Peyer's patch (tissue), 4 donors: Measurements from ENCODE around the gene MAP2K5. TPM values are rescaled to one million over a fixed set of nuclear protein-coding genes. Genes with fewer than 3 reads are reported as not detected.

ENCODE experiments used
- DNase-seq, 3 donors: peaks; one replicate each; pipeline ENCODE4 v3.0.0-alpha.2; 2017 to 2019
- H3K27ac ChIP-seq, 4 donors: fragments of 200-600 bp; sonication (generic); one replicate each; pipeline ENCODE4 v1.5.1; 2016 to 2019
- H3K27me3 ChIP-seq, 2 donors: fragments of 200-600 bp; sonication (generic); one replicate each; pipeline ENCODE4 v1.5.1; 2019
- H3K36me3 ChIP-seq, 3 donors: fragments of 200-600 bp; sonication (generic); one replicate each; pipeline ENCODE4 v1.5.1; 2016 to 2019
- H3K4me1 ChIP-seq, 4 donors: fragments of 200-600 bp; sonication (generic); one replicate each; pipeline ENCODE4 v1.5.1; 2016 to 2019
- H3K4me3 ChIP-seq, 4 donors: fragments of 200-600 bp; sonication (generic); 1 replicate in 3 of 4; 2 replicates in 1 of 4; pipeline ENCODE4 v1.5.1; 2016 to 2019; ENCODE audit warnings: mild to moderate bottlenecking in 1 of 4
- H3K9me3 ChIP-seq, 4 donors: fragments of 200-600 bp; sonication (generic); one replicate each; pipeline ENCODE4 v1.5.1; 2016 to 2019; ENCODE audit warnings: mild to moderate bottlenecking in 1 of 4
- CTCF ChIP-seq, 6 experiments: fragments of 450-650 bp in 4 of 6; fragments of 200-600 bp in 2 of 6; sonication (generic) in 1 of 6; IDR thresholded peaks; one replicate each; pipeline ENCODE4 v1.5.1; 2017 to 2019; ENCODE audit warnings: antibody characterized with exemption in 6 of 6, mild to moderate bottlenecking in 3 of 6, moderate library complexity in 1 of 6
- POLR2A ChIP-seq, 2 donors: fragments of 450-650 bp; IDR thresholded peaks; one replicate each; pipeline ENCODE4 v1.5.1; 2017; ENCODE audit warnings: antibody characterized with exemption in 2 of 2, mild to moderate bottlenecking in 2 of 2, moderate library complexity in 2 of 2
- total RNA-seq, 4 donors: library from RNA; depleted of rRNA; stranded (reverse); fragments of >200 nt; gene quantifications; one replicate each; pipeline ENCODE4 v1.1.0, GENCODE V29; 2016

The MAP2K5 gene
- total RNA-seq, 4 donors from 2014 or later = 14.0 to 50.3 (median 21.2) TPM

- Histone ChIP-seq H3K27ac (peak overlapping the region in 1 of 4 donors; percentile 4), H3K9me3 (no peaks in the 10 kb centered on the region), H3K27me3 (no peaks in the 10 kb centered on the region), H3K4me1 (peaks cover 0 to 7% (median 0%) of the 10 kb centered on the region in 4 donors), H3K36me3 (no peaks in the 10 kb centered on the region), H3K4me3 (no peak overlapping the region)
- no peak for DNase-seq
- TF ChIP-seq POLR2A (IDR thresholded peaks at IDR 0.05) (no peak), CTCF (IDR thresholded peaks at IDR 0.05) (no peak)
Measured at GRCh38 chr15:67761343-67761742, 218.8 kb downstream of the MAP2K5 start.

GRCh38 chr15:67762610-67763368 is 220.3 kb downstream of the MAP2K5 start:
- H3K9me3 ChIP-seq = no peaks in the 10 kb centered on the region
- TF ChIP-seq CTCF (IDR thresholded peaks at IDR 0.05) (no peak), POLR2A (IDR thresholded peaks at IDR 0.05) (no peak)
- no peak overlapping the region for H3K4me3 ChIP-seq
- H3K36me3 ChIP-seq = no peaks in the 10 kb centered on the region
- DNase-seq = peak in 1 of 3 donors; percentile 19
- H3K27ac ChIP-seq = no peak overlapping the region
- no peaks in the 10 kb centered on the region for H3K27me3 ChIP-seq
- H3K4me1 ChIP-seq = peaks cover 0 to 7% (median 0%) of the 10 kb centered on the region in 4 donors

GRCh38 chr15:67765701-67766100 is 223.2 kb downstream of the MAP2K5 start:
- no peak for DNase-seq
- TF ChIP-seq CTCF (IDR thresholded peaks at IDR 0.05) = no peak
- TF ChIP-seq POLR2A (IDR thresholded peaks at IDR 0.05) = no peak
- no peak overlapping the region for H3K4me3 ChIP-seq
- H3K27ac ChIP-seq = no peak overlapping the region
- peaks cover 0 to 7% (median 0%) of the 10 kb centered on the region in 4 donors for H3K4me1 ChIP-seq
- H3K9me3 ChIP-seq = no peaks in the 10 kb centered on the region
- H3K36me3 ChIP-seq = no peaks in the 10 kb centered on the region
- H3K27me3 ChIP-seq = no peaks in the 10 kb centered on the region

GRCh38 chr15:67766968-67767367 is 224.5 kb downstream of the MAP2K5 start:
- TF ChIP-seq POLR2A (IDR thresholded peaks at IDR 0.05) (no peak), CTCF (IDR thresholded peaks at IDR 0.05) (no peak)

GRCh38 chr15:67768313-67768977 is 225.9 kb downstream of the MAP2K5 start:
- H3K9me3 ChIP-seq = no peaks in the 10 kb centered on the region
- no peaks in the 10 kb centered on the region for H3K36me3 ChIP-seq
- H3K27ac ChIP-seq = no peak overlapping the region
- no peak overlapping the region for H3K4me3 ChIP-seq
- no peak for TF ChIP-seq POLR2A (IDR thresholded peaks at IDR 0.05)
- no peak for TF ChIP-seq CTCF (IDR thresholded peaks at IDR 0.05)
- H3K4me1 ChIP-seq = no peaks in the 10 kb centered on the region
- DNase-seq = no peak
- H3K27me3 ChIP-seq = no peaks in the 10 kb centered on the region

More at GRCh38 chr15:67766968-67767367, 224.5 kb downstream of the MAP2K5 start:
- no peaks in the 10 kb centered on the region for H3K36me3 ChIP-seq
- no peaks in the 10 kb centered on the region for H3K9me3 ChIP-seq
- no peak for DNase-seq
- H3K27ac ChIP-seq = no peak overlapping the region
- H3K4me3 ChIP-seq = no peak overlapping the region
- no peaks in the 10 kb centered on the region for H3K27me3 ChIP-seq
- H3K4me1 ChIP-seq = no peaks in the 10 kb centered on the region
